IPS DF 6.9 (cell line): ENCODE data around the gene PGGHG.
"Not testable (repeated sequence)": the region's sequence is repeated elsewhere in the genome, so short reads cannot be mapped to it uniquely, and the experiment has no call there.

ENCODE experiments used
- DNase-seq: peaks from one replicate; pipeline ENCODE4 v3.0.0-alpha.2; 2013; ENCODE audit warnings: low read depth, low spot score
- H3K27ac ChIP-seq: one replicate; pipeline ENCODE4 v1.5.1; 2013; ENCODE audit warnings: low read length, control low read depth
- H3K27me3 ChIP-seq: 2 replicates; pipeline ENCODE4 v1.6.1; 2013; ENCODE audit warnings: mild to moderate bottlenecking, low read length; ENCODE audit not compliant: control insufficient read depth, insufficient read depth
- H3K36me3 ChIP-seq: 2 replicates; pipeline ENCODE4 v1.6.1; 2013; ENCODE audit warnings: low read length; ENCODE audit not compliant: control insufficient read depth, insufficient read depth
- H3K4me1 ChIP-seq: 2 replicates; pipeline ENCODE4 v1.6.1; 2013; ENCODE audit warnings: low read length; ENCODE audit not compliant: control insufficient read depth, insufficient read depth
- H3K4me3 ChIP-seq: 2 replicates; pipeline ENCODE4 v1.5.1; 2013; ENCODE audit warnings: mild to moderate bottlenecking, low read length
- H3K9me3 ChIP-seq: 2 replicates; pipeline ENCODE4 v1.6.1; 2013; ENCODE audit warnings: low read length, inconsistent platforms; ENCODE audit not compliant: control insufficient read depth, insufficient read depth
- WGBS: extraction: QIAGEN DNeasy Blood & Tissue Kit; methylation state at CpG from one replicate; pipeline ENCODE4 v1.1.7; 2013; ENCODE audit warnings: mixed read lengths, missing lambda C conversion rate; ENCODE audit not compliant: insufficient read length, insufficient coverage; 5-methylcytosine and 5-hydroxymethylcytosine counted together

Gene PGGHG

DNA sequence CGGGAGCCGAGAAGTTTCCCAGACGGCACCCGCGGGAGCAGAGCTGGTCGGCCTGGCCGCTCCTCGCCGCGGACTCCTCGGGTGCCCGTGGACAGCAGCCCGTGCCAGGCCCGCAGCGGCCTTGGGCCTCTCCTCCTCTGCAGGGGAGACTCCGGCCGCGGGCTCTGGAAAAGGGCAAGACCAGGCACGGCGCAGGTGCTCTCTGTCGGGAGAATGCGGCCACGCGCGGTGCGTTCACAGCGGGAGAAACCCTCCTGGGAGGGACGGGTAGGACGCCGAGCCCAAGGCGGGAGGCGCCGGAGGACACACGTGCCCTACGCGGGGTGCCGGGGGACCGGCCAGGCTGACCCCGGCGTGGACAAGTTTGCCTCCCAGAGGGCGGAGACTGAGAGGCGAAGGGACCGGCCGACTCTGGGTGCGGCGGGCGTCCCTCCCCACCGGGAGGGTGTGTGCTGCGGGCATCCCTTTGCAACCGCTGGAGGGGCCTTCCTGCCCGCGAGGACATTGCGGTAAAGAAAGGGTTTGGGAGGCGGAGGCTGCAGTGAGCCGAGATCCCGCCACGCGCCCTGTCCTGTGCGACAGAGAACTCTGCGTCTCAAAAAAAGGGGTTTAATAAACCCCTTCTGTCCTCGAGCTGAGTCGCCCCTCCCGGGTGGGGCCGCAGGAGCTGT is 27.2 kb downstream of the PGGHG start:
- H3K27ac ChIP-seq: no peak overlapping the region
- peak overlapping the region; percentile 7; the same call in 1 of the 2 replicates for H3K4me3 ChIP-seq

DNA sequence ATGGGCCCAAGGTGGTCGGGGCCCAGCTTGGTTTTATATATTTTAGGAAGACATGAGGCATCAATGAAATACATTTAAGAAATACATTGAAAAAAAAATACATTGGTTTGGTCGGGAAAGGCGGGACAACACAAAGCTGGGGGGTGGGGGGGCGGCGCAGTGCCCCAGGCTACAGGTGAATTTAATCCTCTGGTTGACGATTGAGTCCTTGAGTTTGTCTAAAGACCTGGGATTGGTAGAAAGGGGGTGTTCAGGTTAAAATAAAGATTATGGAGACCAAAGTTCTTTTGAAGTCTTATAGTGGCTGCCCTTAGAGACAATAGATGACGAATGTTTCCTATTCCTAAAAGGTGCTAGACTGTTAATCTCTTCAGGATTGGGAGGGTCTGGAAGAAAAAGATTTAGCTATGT is 28.0 kb downstream of the PGGHG start:
- Histone ChIP-seq H3K27me3 (no peaks in the 10 kb centered on the region), H3K9me3 (no peaks in the 10 kb centered on the region), H3K4me1 (peaks cover 25% of the 10 kb centered on the region), H3K4me3 (no peak overlapping the region), H3K36me3 (no peaks in the 10 kb centered on the region; the same call in 1 of the 2 replicates), H3K27ac (no peak overlapping the region)
- DNase-seq: no peak
- WGBS: no CpG with 5 or more reads among the region's 7 CpGs

More for the DNA sequence above, 27.2 kb downstream of the PGGHG start:
- H3K4me1 ChIP-seq: peaks cover 26% of the 10 kb centered on the region
- no peaks in the 10 kb centered on the region; the same call in 1 of the 2 replicates for H3K36me3 ChIP-seq
- DNase-seq: no peak
- no peaks in the 10 kb centered on the region for H3K27me3 ChIP-seq
- no CpG with 5 or more reads among the region's 64 CpGs for WGBS
- no peaks in the 10 kb centered on the region for H3K9me3 ChIP-seq

DNA sequence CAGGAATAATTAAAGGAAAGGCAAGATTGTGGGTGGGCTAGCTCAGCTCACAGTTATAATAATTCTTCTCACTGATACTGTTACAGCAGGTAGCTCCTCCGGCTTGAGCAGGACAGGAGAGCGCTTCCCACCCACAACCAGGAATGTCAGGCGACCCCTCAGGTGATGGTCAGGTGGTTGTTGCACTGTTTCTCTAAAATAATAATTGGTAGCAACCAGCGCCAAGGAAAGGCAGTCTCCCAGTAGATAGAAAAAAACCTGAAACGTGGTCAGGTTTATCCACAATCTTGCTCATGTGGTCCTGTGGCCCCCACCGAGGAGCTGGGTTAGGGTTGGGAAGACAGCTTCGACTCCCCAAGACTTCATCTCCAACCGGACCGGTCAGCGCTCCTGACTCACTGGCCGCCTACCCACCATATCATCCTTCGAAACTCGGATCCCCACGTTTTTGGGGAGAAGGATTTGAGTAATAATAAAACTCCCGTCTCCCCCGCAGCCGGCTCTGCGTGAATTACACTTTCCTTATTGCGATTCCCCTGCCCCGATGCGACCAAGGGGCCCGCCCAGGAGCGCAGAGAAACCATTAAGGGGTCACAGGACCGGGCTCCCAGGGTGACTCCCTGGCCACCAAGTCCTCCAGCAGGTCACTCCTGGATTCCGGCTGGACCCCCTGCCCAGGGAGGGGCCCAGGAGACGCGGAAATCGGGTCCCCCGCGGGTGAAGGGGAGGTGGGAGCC is 28.9 kb downstream of the PGGHG start:
- H3K36me3 ChIP-seq, H3K27ac ChIP-seq, H3K9me3 ChIP-seq, H3K27me3 ChIP-seq, H3K4me3 ChIP-seq, DNase-seq: not testable (repeated sequence)
- H3K4me1 ChIP-seq: peaks cover 21% of the 10 kb centered on the region
- WGBS: no CpG with 5 or more reads among the region's 30 CpGs

DNA sequence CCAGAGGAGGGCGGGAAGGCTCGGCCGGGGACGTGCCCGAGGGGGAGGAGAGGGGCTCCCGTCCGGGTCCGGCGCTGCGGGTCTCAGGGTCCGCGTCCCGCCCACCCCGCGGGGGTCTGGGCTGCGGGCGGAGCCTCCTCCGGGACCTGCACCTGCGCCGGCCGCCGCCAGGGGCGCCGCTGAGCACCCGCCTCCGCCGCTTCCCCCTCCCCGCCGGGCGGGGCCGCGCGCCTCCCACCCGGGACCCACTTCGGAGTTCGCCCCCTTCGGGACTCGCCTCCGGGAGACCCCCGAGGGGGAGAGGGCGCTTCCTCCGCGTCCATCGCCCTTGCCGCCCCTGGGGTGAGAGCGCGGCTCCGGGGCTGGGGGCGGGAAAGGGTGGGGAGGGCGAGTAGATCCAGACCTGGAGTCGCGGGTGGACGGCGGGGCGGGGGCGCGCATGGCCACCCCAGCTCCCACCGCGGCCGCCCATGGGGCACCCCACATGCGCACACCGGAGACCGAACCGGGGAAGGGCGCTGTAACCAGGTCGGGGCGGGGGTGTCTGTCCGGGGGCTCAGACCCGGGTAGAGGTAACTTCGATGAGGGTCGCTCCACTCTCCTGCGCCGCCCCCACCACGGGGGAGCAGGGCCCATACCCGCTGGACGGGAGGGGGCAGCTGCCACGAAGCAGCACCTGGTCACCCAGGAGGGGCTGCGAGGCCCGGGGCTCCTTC is 29.6 kb downstream of the PGGHG start:
- not testable (repeated sequence) for H3K4me3 ChIP-seq
- no CpG with 5 or more reads among the region's 79 CpGs for WGBS

DNA sequence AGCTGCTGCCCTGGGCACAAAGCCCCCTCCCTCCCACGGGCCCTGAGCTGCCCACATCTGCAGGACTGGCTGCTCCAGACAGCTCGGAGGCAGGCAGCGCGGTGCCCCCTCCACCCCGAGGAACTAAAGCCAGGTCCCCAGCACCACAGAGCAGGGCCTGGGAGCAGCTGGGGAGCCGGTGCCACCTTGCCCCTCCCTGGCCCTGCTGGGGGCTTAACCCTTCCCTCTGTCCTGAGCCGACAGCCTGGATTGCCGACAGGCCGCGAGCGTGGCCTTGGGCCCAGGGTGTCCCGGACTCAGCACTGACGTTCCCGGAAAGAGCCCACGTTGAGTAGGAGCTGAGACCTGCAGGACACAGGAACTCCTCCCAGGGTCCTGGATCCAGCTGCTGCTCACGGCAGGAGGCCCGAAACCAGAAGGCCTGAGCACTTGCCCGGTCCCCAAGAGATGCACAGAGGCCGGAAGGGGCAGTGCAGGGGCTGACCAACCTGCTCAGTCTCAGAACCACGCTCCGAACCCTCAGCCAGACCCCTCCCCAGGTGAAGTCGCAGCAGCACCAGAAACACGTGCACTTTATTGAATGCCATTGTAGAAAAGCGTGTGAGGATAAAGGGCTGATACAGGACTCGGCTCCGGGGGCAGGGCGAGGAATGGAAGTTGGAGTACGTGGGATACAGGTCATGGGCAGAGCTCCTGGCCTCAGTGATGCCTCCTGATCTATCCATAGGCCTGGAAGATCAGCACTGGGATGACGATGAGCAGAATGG is 30.4 kb downstream of the PGGHG start:
- not testable (repeated sequence) for H3K27me3 ChIP-seq, H3K4me3 ChIP-seq, H3K27ac ChIP-seq, H3K9me3 ChIP-seq, H3K36me3 ChIP-seq, DNase-seq
- no CpG with 5 or more reads among the region's 29 CpGs for WGBS
- peaks cover 19% of the 10 kb centered on the region for H3K4me1 ChIP-seq

More for the DNA sequence above, 29.6 kb downstream of the PGGHG start:
- H3K27me3 ChIP-seq, H3K27ac ChIP-seq, H3K9me3 ChIP-seq, H3K36me3 ChIP-seq, DNase-seq: not testable (repeated sequence)
- H3K4me1 ChIP-seq: peaks cover 19% of the 10 kb centered on the region

DNA sequence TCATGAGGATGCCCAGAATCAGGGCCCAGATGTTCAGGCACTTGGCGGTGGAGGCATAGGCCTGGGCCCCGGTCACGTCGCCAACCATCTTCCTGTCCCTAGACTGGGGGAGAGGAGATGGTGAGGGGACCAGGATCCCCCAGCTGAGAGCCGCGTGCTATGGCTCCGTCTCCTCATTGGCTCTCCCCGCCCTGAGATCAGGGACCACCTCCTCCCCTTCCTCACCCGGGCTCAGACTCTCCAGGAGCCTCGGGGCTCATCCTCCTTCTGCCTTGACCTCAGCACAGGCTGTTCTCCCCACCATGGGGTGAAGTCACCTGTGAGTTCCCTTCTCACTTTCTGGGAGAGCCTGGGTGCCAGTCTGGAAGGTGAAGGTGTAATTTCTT is 31.0 kb downstream of the PGGHG start:
- not testable (repeated sequence) for H3K9me3 ChIP-seq, H3K36me3 ChIP-seq, H3K27me3 ChIP-seq, H3K27ac ChIP-seq, H3K4me3 ChIP-seq, DNase-seq
- no CpG with 5 or more reads among the region's 10 CpGs for WGBS
- H3K4me1 ChIP-seq: peaks cover 19% of the 10 kb centered on the region

DNA sequence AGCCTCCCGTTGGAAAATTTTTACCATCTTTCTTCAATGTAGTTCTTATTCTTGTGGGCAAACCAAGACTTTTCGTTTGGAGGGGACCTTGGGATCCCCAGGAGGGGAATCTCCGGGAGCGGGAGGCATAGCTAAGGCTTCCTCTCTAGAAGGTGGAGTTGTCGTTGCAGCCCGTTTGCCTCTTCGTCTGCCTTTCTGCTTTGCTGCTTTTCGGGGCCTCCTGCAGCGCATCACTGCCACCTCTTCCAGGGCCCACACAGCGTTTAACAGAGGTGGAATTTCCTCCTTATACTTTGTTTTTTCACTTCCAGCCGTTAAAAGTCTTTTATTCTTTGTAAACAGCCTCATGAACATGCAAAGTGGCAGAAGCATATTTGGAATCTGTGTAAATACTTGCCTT is 35.2 kb downstream of the PGGHG start:
- no peaks in the 10 kb centered on the region for H3K9me3 ChIP-seq
- no peak for DNase-seq

DNA sequence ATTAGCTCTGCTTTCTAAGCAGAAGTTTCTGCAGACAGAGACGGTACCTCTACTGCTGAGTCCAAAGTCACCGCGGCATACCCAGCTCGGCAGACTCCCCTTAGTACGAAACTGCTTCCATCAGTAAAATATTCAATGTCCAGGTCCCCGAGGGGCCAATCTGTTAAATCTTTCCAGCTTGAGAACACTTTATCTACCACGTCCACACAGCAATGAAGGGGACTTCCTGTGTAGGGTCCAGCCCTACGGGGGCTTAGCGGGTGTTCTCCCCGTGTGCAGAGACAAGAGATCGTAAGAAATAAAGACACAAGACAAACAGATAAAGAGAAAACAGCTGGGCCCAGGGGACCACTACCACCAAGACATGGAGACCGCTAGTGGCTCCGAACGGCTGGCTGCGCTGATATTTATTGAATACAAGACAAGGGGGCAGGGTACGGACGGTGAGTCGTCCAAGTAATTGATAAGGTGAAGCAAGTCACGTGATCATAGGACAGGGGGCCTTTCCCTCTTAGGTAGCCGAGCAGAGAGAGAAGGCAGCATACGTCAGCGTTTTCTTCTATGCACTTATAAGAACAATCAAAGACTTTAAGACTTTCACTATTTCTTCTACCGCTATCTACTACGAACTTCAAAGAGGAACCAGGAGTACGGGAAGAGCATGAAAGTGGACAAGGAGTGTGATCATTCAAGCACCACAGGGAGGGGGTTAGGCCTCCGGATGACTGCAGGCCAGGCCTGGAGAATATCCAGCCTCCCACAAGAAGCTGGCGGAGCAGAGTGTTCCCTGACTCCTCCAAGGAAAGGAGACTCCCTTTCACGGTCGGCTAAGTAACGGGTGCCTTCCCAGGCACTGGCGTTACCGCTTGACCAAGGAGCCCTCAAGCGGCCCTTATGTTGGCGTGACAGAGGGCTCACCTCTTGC is 35.9 kb downstream of the PGGHG start:
- no CpG with 5 or more reads among the region's 34 CpGs for WGBS
- H3K4me3 ChIP-seq, H3K27ac ChIP-seq, H3K9me3 ChIP-seq, DNase-seq, H3K36me3 ChIP-seq, H3K27me3 ChIP-seq, H3K4me1 ChIP-seq: not testable (repeated sequence)

More for the DNA sequence above, 35.2 kb downstream of the PGGHG start:
- no peaks in the 10 kb centered on the region for H3K27me3 ChIP-seq
- WGBS: no CpG with 5 or more reads among the region's 11 CpGs
- peaks cover 3% of the 10 kb centered on the region; the same call in 1 of the 2 replicates for H3K4me1 ChIP-seq
- H3K36me3 ChIP-seq: no peaks in the 10 kb centered on the region
- no peak overlapping the region for H3K27ac ChIP-seq
- no peak overlapping the region for H3K4me3 ChIP-seq

DNA sequence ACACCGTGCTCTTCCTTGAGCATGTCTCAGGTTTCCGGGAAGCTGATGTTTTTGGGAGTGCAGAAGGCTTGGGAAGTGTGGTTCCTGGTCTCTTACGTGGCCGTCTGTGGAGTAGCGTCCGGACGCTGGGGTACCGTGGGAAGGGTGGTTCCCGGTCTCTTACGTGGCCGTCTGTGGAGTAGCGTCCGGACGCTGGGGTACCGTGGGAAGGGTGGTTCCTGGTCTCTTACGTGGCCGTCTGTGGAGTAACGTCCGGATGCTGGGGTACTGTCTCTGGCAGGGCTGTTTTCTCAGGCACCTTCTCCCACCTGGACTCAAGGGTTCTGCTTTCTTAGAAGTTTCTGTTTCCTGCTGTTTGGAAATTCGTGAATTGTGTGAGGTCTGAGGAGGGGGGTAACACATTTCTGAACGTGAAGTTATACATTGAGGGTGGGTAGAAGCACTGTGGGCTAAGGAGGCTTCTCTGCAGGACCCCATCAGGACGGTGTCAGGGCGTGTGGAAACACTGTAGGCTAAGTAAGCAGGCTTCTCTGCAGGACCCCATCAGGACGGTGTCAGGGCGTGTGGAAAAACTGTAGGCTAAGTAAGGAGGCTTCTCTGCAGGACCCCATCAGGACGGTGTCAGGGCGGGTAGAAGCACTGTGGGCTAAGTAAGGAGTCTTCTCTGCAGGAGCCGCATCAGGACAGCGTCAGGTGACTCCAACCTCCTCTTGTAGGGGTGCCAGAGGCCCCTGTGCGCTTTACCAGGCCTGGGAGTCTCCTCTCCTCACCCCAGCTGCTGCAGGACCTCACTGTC is 37.1 kb downstream of the PGGHG start:
- no peak overlapping the region for H3K4me3 ChIP-seq
- no peak for DNase-seq
- WGBS: no CpG with 5 or more reads among the region's 30 CpGs
- H3K27ac ChIP-seq: no peak overlapping the region
- no peaks in the 10 kb centered on the region; the same call in 1 of the 2 replicates for H3K4me1 ChIP-seq
- H3K9me3 ChIP-seq: no peaks in the 10 kb centered on the region
- no peaks in the 10 kb centered on the region for H3K36me3 ChIP-seq
- no peaks in the 10 kb centered on the region for H3K27me3 ChIP-seq
